HG03469 (cell line): ENCODE results near the gene KIRREL3.

Experiments used
- ATAC-seq: cut with Tn5 transposase; IDR thresholded peaks from one replicate; pipeline ENCODE4 v1.9.1; 2021; ENCODE audit warnings: mild to moderate bottlenecking, moderate library complexity, moderate number of reproducible peaks; ENCODE audit not compliant: unreplicated experiment

Gene KIRREL3

DNA sequence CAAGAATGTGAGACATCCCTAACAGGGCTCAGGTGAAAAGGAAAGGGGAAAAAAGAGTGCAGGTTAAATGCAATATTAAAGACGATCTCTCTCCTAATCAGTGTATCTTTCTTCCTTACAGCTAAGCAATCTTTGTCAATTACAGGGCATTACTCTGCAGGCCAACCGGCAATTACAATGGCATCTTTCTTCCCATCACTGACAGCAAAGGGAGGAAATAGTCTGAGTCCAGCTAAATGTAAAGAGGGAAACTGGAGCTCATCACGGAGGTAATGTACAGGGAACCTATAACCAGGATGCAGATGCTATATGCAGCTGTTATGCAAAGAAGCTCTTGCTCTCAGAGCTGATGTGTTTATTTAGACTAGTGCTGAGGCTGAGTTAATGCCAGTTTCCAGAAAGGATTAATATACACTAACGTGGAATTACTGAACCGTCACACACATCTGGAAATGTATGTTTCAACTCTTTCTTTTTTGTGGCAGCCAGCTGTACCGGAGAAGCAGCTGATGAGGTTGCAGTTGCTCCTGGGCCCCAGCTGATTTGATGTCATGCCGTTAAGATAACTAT, 121.6 kb downstream of the KIRREL3 start:
- no peak for ATAC-seq

DNA sequence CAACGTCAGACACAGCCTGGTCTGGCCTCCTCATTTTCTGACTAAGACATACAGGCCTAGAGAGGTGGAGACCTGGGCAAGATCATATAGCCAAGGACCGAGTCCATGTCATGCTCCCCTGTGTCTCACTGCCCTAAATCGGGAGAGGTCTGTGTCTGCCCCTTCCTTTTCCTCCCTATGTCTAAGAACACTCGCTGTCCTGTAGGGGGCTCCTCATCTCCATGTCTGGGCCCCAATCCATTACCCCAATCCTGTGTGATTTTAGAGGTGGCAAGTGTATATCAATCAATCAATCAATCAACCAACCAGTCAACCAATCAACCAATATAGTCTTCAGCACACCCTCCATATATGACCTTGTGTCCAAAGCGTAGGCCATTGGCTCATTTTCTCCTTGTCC, 125.7 kb downstream of the KIRREL3 start:
- ATAC-seq: no peak

DNA sequence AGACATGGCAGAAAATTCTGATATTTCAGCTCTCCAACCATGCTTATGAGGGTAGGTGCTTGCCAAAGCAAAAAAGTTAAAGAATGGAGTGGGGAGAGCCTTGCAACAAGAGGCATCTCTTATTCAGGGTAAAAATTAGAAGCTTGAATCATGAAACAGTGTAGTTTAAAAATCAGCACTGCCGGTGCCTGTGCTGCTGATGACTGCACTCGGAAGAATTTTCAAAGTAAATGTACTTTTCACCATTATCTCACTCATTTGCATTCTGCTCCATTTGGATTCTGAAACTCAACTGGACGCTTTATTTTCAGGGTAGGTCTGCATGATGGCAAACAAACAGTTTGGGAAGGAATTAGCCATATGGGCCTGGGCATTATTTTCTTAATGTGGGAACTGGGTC, 126.3 kb downstream of the KIRREL3 start:
- no peak for ATAC-seq

DNA sequence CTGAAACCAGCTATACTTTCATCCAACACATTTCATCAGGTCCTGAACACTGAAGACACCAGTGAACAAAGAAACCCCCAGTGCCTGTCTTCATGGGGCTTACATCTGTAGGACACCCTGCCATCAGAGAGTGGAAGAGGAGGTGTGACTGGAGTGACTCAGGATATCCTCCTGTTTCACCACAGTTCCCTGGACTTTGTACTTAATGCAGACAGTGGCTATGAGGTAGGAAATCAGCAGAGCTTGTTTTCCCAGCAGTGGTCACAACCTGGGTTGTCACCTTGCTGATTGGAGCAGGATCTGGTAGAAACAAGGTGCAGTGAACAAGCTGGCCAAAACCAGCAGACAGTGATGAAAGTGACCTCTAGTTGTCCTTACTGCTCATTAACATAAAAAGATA, 128.8 kb downstream of the KIRREL3 start:
- no peak for ATAC-seq

DNA sequence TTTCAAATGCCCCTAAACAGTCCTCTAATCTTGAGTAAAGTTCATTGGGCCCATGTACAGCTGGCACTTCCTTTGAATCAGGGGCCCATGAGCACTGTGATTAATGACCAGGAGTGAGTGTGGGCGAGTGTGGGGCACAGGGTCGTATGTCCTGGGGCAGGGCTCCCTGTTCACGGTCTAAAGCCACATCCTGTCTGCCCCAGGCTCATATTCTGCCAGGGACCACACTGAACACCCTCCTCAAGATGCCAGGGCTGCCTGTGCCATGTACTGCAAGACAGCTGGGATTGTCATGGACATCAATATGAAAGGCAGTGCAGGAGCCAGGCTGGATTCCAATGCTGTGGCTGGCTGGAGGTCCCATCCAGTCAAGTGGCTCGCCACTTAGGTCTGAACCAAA, 130.5 kb downstream of the KIRREL3 start:
- ATAC-seq: no peak

DNA sequence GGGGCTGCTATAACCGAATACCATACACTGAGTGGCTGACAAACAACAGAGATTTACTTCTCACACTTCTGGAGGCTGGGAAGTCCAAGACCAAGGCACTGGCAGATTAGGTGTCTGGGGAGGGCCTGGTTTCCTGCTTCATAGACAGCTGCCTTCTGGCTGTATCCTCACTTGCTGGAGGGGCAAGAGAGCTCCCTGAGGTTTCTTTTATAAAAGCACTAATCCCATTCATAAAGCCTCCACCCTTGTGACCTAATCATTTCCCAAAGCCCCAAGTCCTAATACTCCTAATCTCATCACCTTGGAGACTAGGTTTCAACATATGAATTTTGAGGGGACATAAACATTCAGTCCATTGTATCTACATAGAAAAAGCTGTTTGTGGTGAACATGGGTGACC, 131.8 kb downstream of the KIRREL3 start:
- no peak for ATAC-seq

DNA sequence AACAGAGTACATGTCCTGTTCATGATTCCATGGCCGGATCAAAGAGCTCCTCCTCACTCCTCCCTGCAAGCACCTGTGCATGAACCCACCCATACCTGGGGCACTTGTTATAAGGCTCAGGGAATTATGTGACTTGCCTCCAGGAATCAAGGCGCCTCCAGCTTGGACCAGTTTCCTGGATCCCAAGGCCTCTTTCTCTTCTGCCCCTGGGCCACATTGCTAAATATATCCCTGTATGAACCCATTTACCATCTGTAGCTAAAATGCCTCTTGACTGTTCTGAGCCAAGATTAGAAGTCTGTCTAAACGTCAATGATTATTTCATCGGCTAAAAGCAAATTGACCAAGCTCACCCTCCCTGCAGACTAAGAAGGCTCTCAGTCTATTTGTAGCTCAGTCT, 135.6 kb downstream of the KIRREL3 start:
- ATAC-seq: no peak

DNA sequence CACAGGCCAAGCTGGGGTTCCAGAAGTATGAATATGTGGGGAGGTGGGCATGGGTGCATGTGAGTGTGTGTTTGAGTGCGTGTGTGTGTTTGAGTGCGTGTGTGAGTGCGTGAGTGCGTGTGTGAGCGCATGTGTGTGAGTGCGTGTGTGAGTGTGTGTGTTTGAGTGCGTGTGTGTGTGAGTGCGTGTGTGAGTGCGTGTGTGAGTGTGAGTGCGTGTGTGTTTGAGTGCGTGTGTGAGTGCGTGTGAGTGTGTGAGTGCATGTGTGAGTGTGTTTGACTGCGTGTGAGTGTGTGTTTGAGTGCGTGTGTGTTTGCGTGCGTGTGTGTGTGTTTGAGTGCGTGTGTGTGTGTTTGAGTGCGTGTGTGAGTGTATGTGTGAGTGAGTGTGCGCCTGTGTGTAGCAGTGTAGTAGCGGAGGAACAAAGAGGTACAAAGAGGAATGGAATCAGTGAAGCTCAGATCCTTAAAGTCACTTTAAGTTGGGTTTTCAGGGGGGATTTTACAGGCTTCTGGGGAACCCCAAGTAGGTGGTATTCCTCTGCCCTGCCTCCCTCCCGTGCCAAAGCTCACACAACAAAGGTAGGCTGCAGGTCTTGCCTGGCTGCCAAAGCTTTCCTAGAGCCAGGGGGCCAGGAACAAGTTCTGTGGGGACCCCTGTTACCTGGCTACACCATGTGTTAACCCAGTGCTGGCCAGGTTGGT, 137.1 kb downstream of the KIRREL3 start:
- ATAC-seq: no peak

DNA sequence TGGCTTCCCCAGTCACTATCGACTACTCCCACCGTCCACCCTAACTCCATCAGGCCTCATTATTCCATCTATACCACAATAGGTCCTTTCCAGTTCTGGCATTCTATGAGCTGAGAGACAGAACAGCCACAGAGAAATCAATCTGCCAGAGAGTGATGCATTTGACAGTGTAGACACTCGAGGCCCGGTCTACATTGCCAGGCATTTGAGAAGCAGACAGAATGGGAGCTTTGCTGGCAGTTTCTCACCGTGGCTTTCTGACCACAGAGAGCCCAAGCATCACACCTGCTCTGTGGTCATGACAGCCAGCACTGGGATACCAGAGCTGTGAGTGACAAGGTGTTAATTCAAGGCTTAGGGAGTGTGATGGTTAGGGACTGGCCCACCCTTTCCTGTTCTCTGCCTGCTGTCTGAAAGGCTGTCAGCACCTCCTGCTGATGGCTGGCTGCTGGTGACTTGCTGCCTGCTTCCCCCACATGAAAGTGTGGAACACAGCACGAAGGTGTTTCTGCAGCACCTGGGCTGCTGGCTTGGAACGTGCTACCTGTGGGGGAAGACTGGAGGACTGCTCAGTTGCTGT, 137.8 kb downstream of the KIRREL3 start:
- peak; percentile 45 for ATAC-seq

DNA sequence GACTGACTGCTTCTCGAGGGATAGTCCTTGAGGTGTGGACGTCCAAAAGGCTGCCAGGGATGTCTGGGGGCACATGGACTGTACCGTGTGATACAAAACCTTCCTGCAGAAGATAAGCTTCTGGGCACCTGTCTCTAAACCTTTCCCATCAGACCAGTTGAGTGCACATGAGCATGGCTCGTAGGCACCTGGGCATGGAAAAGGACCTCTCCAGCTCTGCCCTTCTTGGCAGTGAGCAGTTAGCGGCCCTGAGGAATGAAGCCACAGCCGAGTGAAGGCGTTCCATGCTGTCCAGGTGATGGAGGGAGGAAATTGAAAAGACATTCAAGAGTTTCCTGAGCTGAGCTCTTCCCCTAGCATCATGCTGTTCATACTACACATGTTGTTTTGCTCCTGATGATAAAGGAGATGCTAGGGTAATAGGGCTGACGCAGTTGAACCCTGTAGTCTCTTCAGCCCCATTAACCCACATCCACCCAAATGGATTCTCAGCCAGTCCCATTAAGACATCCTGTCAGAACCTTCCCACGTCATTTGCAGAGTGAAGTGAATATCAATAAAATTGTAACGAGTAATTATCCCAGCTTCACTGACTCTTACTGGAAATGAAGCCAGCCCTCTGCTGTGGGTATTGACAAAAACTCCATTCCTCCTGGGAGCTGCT, 138.6 kb downstream of the KIRREL3 start:
- no peak for ATAC-seq

DNA sequence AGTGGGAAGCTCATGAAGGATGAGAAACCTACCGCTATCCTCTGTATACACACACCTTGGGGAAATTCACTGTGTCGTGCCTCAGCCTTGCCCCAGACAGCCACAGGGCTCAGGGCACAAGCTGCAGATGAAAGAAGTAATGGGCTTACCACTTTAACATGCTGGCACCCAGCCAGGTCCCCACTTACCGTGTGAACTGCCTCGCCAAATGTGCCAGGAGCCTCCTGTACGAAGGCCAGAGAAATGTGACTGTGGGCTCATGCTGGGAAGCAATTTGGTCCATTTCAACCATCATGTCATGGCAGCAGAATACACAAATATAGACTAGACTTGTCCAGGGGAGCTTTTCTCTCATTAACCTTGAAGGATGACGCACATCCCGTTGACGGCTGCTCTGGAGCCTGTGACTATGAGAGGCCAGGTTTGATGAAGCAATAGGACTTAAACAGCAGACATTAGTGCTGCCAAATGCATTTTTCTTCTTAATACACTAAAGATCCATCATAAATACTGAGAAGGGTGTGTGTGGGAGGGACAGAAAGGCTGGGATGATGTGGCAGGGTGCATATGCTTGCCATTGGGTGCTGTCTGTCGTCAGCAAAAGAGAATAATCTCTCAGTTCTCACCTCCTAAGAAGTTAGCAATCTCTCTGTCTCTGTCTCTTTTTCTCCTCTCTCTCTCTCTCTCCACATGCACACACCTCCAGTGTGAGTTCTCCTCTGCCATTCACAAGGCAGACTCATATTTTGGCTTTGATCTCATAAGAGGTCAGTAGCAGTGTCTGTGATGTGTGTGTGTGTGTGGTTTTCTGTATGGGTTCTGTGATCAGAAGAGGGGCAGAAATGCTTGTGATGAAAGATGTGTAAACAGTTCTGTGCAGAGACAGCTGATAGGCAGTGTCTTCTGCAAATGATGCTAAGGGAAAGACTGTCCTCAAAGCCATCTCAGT, 142.4 kb downstream of the KIRREL3 start:
- ATAC-seq: no peak

DNA sequence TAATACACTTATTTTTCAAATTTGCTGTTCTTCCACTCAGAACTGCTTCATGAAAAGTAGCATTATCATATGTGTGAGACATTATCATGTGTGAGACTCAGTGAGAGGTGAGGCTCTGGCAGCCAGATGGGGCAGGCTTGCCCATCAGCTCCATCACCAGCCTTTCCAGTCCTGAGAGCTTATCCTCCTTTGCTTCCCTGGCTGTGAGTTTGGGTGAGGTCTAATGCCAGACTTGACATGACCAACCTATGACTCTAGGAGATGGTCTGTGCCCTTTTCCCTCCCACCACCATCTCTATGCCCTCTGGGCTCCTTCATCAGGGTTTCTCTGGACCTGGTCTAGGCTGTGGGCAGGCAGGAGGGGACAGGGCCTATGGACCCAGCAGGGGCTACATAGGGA, 145.0 kb downstream of the KIRREL3 start:
- no peak for ATAC-seq

DNA sequence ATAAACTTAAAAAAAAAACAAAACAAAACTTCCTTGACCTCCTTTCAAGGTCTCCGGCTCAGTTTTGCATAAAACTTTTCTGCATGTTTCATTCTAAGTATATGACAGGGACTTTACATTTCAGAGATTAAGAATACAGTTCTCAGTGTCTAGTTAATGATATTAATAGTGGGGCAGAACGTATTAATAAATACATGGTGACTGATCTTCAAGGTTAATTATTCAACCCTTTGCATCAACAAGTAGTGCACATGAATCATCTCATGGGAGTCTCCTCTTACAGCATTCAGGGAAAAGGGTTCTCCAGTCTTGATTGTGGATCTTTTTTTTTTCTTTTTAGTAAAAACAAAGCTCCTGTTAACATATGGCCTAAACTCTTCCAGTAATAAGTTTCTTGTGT, 146.8 kb downstream of the KIRREL3 start:
- peak; percentile 63 for ATAC-seq

DNA sequence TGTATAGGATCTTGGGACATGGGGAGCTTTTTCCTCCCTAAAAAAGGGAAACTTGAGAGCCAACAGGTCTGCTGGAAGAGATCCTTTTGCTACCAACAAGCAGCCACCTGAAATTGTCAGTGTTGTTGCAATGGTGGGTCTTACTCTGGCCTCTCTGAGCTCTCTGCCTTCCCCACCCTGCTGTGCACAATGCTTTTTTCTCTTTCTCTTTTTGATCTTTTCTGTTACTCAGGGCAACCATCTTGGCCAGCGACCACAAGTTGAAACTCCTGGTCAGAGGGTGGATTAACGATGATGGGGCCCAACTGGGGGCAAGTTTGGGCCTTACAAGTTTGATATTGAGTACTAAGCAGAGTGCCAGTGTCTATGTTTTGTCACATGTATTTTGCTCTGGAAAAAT, 155.8 kb downstream of the KIRREL3 start:
- no peak for ATAC-seq

DNA sequence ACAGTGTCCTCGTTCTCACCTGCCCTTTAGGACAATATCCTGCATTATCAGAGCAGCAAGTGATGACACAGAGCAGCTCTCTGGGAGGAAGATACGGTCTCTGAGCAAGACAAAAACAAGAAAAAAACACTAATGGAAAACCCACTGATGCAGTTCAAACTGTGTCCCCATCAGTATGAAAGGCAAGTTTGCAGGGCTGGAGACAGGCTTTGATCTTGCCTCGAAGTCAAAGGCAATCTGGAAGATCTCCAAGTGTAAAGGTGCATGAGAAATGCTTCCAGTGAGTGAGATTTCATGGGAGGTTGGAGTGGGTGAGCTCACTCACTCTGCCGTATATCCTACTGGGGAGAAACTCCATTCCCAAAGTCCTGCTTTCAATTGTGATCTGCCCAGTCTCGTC, 157.5 kb downstream of the KIRREL3 start:
- no peak for ATAC-seq

DNA sequence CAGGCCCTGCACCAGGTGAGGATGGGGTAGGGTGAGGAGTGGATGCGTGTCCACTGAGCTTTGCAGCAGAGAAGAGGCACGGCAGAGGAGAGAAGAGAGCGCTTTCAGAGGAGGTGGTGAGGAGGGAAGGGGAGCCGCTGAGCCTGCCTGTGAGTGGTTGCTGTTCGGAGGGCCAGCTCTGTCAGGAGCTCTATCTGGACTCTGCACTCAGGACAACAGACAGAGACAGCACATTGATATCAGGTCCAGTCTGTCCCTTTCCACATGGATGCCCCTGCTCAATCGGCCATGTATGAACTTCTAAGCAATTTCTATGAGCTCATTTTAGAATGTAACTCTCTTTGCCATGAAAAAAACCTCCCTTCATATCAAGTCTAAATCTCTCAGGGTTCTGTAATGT, 158.6 kb downstream of the KIRREL3 start:
- ATAC-seq: no peak

DNA sequence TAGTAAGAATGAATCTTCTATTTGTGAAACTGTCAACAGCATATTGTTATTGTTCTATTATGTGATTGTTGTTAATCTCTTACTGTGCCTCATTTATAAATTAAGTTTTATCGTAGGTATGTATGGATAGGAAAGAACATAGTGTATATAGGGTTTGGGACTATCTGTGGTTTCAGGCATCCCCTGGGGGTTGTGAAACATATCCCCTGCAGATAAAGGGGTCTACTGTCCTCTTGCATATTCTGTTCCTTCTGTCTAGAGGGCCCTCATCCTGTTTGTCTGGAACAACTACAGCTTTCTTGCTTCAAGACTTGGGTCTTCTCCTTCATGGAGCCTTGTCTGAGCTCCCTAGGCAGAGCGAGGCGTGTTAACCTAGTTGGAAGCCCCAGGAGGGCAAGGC, 159.6 kb downstream of the KIRREL3 start:
- no peak for ATAC-seq

DNA sequence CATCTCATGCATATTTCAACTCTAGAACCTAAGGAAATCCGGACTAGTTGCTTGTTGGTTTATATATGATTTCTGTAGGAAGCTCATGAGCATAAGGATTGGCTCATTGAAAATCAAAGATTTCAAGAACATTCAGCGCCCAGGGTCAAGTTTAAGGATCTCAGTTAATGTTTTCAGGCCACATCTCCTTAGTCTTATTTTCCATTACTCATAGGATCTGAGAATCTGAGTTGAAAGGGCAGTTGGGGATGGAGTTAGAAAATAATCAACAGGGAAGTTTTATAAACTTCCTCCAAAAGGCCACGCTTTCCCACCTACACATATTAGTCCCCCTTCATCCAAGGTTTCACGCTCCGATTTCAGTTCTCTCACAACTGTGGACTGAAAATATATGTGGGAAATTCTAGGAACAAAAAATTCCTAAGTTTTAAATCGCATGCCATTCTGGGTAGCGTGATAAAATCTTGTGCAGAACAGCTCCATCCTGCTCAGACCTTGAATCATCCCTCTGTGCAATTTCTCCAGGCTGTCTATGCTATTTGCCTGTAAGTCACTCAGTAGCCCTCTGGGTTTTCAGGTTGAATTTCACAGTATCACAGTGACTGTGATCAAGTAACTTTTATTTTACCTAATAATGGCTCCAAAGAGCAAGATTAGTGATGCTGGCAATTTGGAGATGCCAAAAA, 160.2 kb downstream of the KIRREL3 start:
- ATAC-seq: no peak

DNA sequence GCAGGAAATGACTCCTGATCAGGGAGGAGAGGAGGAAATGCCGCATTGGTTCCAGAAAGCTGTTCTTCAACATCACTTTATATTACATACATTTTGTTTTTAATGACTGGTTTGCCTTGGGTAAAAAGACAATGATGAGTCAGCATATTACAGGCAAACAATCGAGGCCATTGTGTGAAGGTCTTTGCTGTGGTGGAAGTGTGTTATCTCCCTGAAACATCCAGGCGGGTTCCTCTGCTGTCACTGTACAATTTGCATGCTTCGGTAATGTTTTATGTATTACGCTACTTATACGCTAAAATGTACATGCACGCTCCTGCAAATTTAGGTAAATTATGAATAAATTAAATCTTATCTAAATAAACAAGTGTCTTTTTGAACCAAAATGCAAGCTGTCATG, 161.1 kb downstream of the KIRREL3 start:
- no peak for ATAC-seq

DNA sequence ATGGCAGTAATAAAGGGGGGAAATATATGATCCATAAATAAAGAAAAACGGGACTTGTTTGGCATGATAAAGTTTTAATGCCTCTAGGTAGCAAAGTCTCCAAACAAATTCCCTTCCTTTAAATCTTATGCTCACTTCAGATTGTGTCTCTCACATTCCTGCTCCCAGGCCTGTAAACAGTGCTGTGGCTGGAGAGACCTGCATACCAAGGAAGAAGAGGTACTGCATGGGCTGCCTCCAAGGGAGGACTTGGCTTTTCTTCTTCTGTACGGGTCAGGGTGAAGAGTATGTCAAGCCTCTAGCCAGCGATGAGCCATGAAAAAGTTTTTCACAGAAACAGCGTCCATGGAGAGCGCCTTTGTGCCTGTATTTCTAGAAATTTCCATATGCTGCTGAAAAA, 161.8 kb downstream of the KIRREL3 start:
- ATAC-seq: no peak
